HepG2 (cell line): Measurements from ENCODE around the gene TF. TPM values are rescaled to one million over a fixed set of nuclear protein-coding genes. Genes with fewer than 3 reads are reported as not detected.

ENCODE experiments used
- ATAC-seq: fragments of 200-7000 bp; cut with Tn5 transposase; 3 replicates; pipeline ENCODE4 v1.9.1; 2020; ENCODE audit warnings: mild to moderate bottlenecking, moderate library complexity
- BruUV-seq: library from RNA; stranded (reverse); fragments of 400-500 nt; replicated peaks from 2 replicates; lab custom pipeline; 2021; lab: Mats Ljungman, UMichigan
- CTCF ChIA-PET: fragments of 300-600 bp; formaldehyde crosslinking; extraction: SDS; loops from one replicate; lab custom pipeline; 2021; ENCODE audit warnings: low total read pairs, inconsistent platforms, low intra/inter-chr PET ratio; lab: Yijun Ruan, JAX
- POLR2A ChIA-PET: fragments of 350-600 bp; sonication (Branson Sonifier 250); formaldehyde crosslinking; loops from one replicate; lab custom pipeline; 2020; ENCODE audit warnings: antibody characterized with exemption, inconsistent platforms; lab: Yijun Ruan, JAX
- DNase-seq: peaks from one replicate; pipeline ENCODE4 v3.0.0-alpha.2; 2015; ENCODE audit warnings: low spot score
- FAIRE-seq: peaks from 3 replicates; lab custom pipeline; 2011; peaks lifted over from hg19 to GRCh38; lab: Jason Lieb, UNC
- H2AFZ ChIP-seq: one replicate; pipeline ENCODE4 v1.6.1; 2011; ENCODE audit warnings: low read length, inconsistent platforms
- H3K27ac ChIP-seq: fragments of 300-600 bp; 3 replicates; pipeline ENCODE4 v1.8.0; 2011; ENCODE audit warnings: mixed run types, mild to moderate bottlenecking, mixed read lengths, low read length, inconsistent platforms; ENCODE audit not compliant: insufficient read depth; ENCODE audit errors: extremely low read length
- H3K27me3 ChIP-seq, 2 experiments: fragments of 200-600 bp in 1 of 2; 2 replicates in 1 of 2; 3 replicates in 1 of 2; pipeline versions ENCODE4 v1.6.0 to v1.8.0; 2011; ENCODE audit warnings: low read length in 2 of 2, mild to moderate bottlenecking in 2 of 2, moderate library complexity in 2 of 2, inconsistent platforms in 1 of 2; ENCODE audit not compliant: insufficient read depth in 2 of 2, control insufficient read depth in 1 of 2
- H3K36me3 ChIP-seq, 2 experiments: fragments of 200-600 bp in 1 of 2; replicated peaks in 1 of 2; 2 replicates in 1 of 2; 3 replicates in 1 of 2; pipeline versions ENCODE4 v1.5.1 to v1.8.0; 2011; ENCODE audit warnings: low read length in 2 of 2, inconsistent platforms in 1 of 2; ENCODE audit not compliant: insufficient read depth in 2 of 2, control insufficient read depth in 1 of 2
- H3K4me1 ChIP-seq: 2 replicates; pipeline ENCODE4 v1.5.1; 2012; ENCODE audit warnings: low read length, inconsistent platforms; ENCODE audit not compliant: insufficient read depth
- H3K4me2 ChIP-seq: 2 replicates; pipeline ENCODE4 v1.6.0; 2011; ENCODE audit warnings: low read depth, low read length, inconsistent platforms
- H3K4me3 ChIP-seq, 3 experiments: fragments of 200-600 bp in 1 of 3; sonication (generic), shearing (Covaris generic) in 1 of 3; replicated peaks in 1 of 3; 2 replicates each; pipeline ENCODE4 v1.5.1; 2011 to 2016; ENCODE audit warnings: low read length in 3 of 3, inconsistent platforms in 2 of 3, low read depth in 2 of 3, mild to moderate bottlenecking in 2 of 3, control low read depth in 1 of 3, mixed read lengths in 1 of 3; ENCODE audit not compliant: insufficient read depth in 1 of 3
- H3K79me2 ChIP-seq: one replicate; pipeline ENCODE4 v1.6.1; 2011; ENCODE audit warnings: low read length, inconsistent platforms; ENCODE audit not compliant: insufficient read depth
- H3K9ac ChIP-seq: 2 replicates; pipeline ENCODE4 v1.6.0; 2011; ENCODE audit warnings: mild to moderate bottlenecking, low read depth, low read length, inconsistent platforms; ENCODE audit not compliant: insufficient read depth
- H3K9me3 ChIP-seq: 2 replicates; pipeline ENCODE4 v1.5.1; 2012; ENCODE audit warnings: mild to moderate bottlenecking, low read length
- H4K20me1 ChIP-seq: 2 replicates; pipeline ENCODE4 v1.6.0; 2011; ENCODE audit warnings: inconsistent platforms, mild to moderate bottlenecking, low read length, moderate library complexity; ENCODE audit not compliant: insufficient read depth
- AHDC1 ChIP-seq: sonication (generic); formaldehyde crosslinking; IDR thresholded peaks from 2 replicates; pipeline ENCODE4 v1.5.1; 2020; ENCODE audit warnings: mild to moderate bottlenecking, missing genetic modification reagents, borderline replicate concordance
- ARID5B ChIP-seq: IDR thresholded peaks from 2 replicates; pipeline ENCODE4 v1.4.0; 2020; ENCODE audit warnings: mild to moderate bottlenecking, missing genetic modification reagents
- DMAP1 ChIP-seq: IDR thresholded peaks from 2 replicates; pipeline ENCODE4 v1.6.1; 2016
- FOXA1 ChIP-seq, 2 experiments: fragments of 450-650 bp in 1 of 2; sonication (generic) in 1 of 2; formaldehyde crosslinking in 1 of 2; IDR thresholded peaks; 2 replicates each; pipeline versions ENCODE4 v1.4.0 to v1.6.1; 2016 to 2020; ENCODE audit warnings: missing genetic modification reagents in 1 of 2
- FOXA3 ChIP-seq: IDR thresholded peaks from 2 replicates; pipeline ENCODE4 v1.6.1; 2016; ENCODE audit warnings: missing genetic modification reagents, missing compliant biosample characterization
- HCFC1 ChIP-seq: fragments of 150-350 bp; IDR thresholded peaks from 2 replicates; pipeline ENCODE4 v1.6.1; 2014; ENCODE audit warnings: low read depth, low read length
- HHEX ChIP-seq: IDR thresholded peaks from 2 replicates; pipeline ENCODE4 v1.6.1; 2016; ENCODE audit warnings: control low read depth
- HIC2 ChIP-seq: sonication (generic); formaldehyde crosslinking; IDR thresholded peaks from 2 replicates; pipeline ENCODE4 v1.9.0; 2022; ENCODE audit warnings: low read depth, missing genetic modification reagents
- HMG20A ChIP-seq: IDR thresholded peaks from 2 replicates; pipeline ENCODE4 v1.6.1; 2016; ENCODE audit warnings: borderline replicate concordance
- MYC ChIP-seq: sonication (generic); formaldehyde crosslinking; IDR thresholded peaks from 2 replicates; pipeline ENCODE4 v1.9.0; 2021; ENCODE audit warnings: missing genetic modification reagents, borderline replicate concordance
- ZBTB26 ChIP-seq: IDR thresholded peaks from 2 replicates; pipeline ENCODE4 v1.6.1; 2016; ENCODE audit warnings: missing compliant biosample characterization, missing genetic modification reagents, borderline replicate concordance
- ZKSCAN1 ChIP-seq: fragments of 150-350 bp; IDR thresholded peaks from 2 replicates; pipeline ENCODE4 v1.6.1; 2014; ENCODE audit warnings: low read length
- ZNF205 ChIP-seq: IDR thresholded peaks from 2 replicates; pipeline ENCODE4 v1.6.1; 2018; ENCODE audit warnings: missing biosample characterization, missing genetic modification reagents
- WGBS: methylation state at CpG from one replicate; pipeline ENCODE4 v1.1.6; 2017; ENCODE audit warnings: low lambda C conversion rate; 5-methylcytosine and 5-hydroxymethylcytosine counted together
- in situ Hi-C: cut with HindIII; loops from 2 replicates; pipeline ENCODE4 v1.10.0; 2017; ENCODE audit warnings: low pct_unique_long_range_greater_than_20kb; ENCODE audit not compliant: extremely low pct_ligation_motif_present
- intact Hi-C: fragments of 100-400 bp; cut with micrococcal nuclease; formaldehyde crosslinking; loops from one replicate; pipeline ENCODE4 v1.10.0; 2022; ENCODE audit not compliant: unreplicated experiment
- polyA plus RNA-seq, 8 experiments: library from polyadenylated mRNA; depleted of rRNA in 3 of 8; stranded (reverse) in 7 of 8; unstranded in 1 of 8; fragments of >200 nt; fragmentation: Illumina TruSeq in 4 of 8; extraction: Trizol in 4 of 8; gene quantifications; 2 replicates each; pipeline versions ENCODE4 v1.2.1 to v1.2.3, GENCODE V29; 2011 to 2016; ENCODE audit warnings: low read depth in 4 of 8, missing spikeins in 1 of 8, mixed read lengths in 1 of 8; ENCODE audit not compliant: insufficient read depth in 1 of 8
- total RNA-seq, 5 experiments: library from RNA; depleted of rRNA; stranded (reverse); fragments of >200 nt; fragmentation: Illumina TruSeq; extraction: Trizol; gene quantifications; 2 replicates each; pipeline ENCODE4 v1.2.3, GENCODE V29; 2016; ENCODE audit warnings: low read depth in 1 of 5

The TF gene
- total and polyA plus RNA-seq, 2 of the 13 experiments (the other 11 are each of a cell fraction or from before 2014, with no cell fraction given): 10,074 to 11,821 TPM

GRCh38 chr3:133711013-133711412, 35.2 kb upstream of the TF start:
- POLR2A ChIA-PET: interaction anchor here (1.0 to 1.9 kb wide), 2 partner anchors 32 to 35 kb away, joined by 3 to 6 read pairs; partner anchors contain the start of gene TF
- CTCF ChIA-PET: no interaction called here
- no peaks in the 10 kb centered on the region for H3K36me3 ChIP-seq
- peaks cover 29% of the 10 kb centered on the region for H3K4me1 ChIP-seq
- no peak for DNase-seq
- in situ Hi-C loops (no loop called here), intact Hi-C loops (no loop called here)
- no peak for FAIRE-seq
- no peak overlapping the region for H3K27ac ChIP-seq
- no peak overlapping the region for H2AFZ ChIP-seq
- no peak overlapping the region for H3K9ac ChIP-seq
- H3K4me2 ChIP-seq: 0 out of 2 replicates have a peak overlapping the region, but pooled peaks have one; percentile 5
- WGBS: 10% methylated on average over 4 of the region's 4 CpGs
- no TSS peak for BruUV-seq
- no peak; the same call in 2 of the 3 replicates for ATAC-seq
- no peak overlapping the region for H3K4me3 ChIP-seq
- H4K20me1 ChIP-seq: no peaks in the 10 kb centered on the region
- H3K27me3 ChIP-seq: peaks cover 1 to 3% of the 10 kb centered on the region in 2 experiments; a peak in 1 of 5 replicates
- no peaks in the 10 kb centered on the region for H3K9me3 ChIP-seq
- H3K79me2 ChIP-seq: no peaks in the 10 kb centered on the region
- TF ChIP-seq ZBTB26 (CRISPR knock-in tag): no peak
- no peak for TF ChIP-seq MYC (CRISPR knock-in tag)
- TF ChIP-seq HHEX (CRISPR knock-in tag): peak; percentile 54; the same call in 1 of the 2 replicates
- TF ChIP-seq ZNF205: no peak
- no peak for TF ChIP-seq FOXA1 (IDR thresholded peaks at IDR 0.05)
- peak; percentile 36; the same call in 1 of the 2 replicates for TF ChIP-seq FOXA1 (CRISPR knock-in tag; IDR thresholded peaks at IDR 0.05)
- 0 out of 2 replicates have a peak, but pooled peaks have one; percentile 11 for TF ChIP-seq FOXA3 (CRISPR knock-in tag)
- TF ChIP-seq ARID5B (CRISPR knock-in tag): no peak
- no peak for TF ChIP-seq ZKSCAN1
- no peak for TF ChIP-seq DMAP1 (CRISPR knock-in tag)
- TF ChIP-seq AHDC1 (CRISPR knock-in tag): no peak
- no peak for TF ChIP-seq HIC2 (CRISPR knock-in tag)
- no peak for TF ChIP-seq HMG20A
- no peak for TF ChIP-seq HCFC1
